Activated T-helper 2 cell treated with anti-CD3 and anti-CD28 coated beads, Interferon-gamma antibody, Interleukin-2, Interleukin-4, amounts not matched to agents 10 μg/mL and 5 μg/mL and 100 μg/mL, durations not matched to agents 14 hours and 24 hours and 36 hours (primary cell): ENCODE data around the gene DLGAP1. TPM values are rescaled to one million over a fixed set of nuclear protein-coding genes. Genes with fewer than 3 reads are reported as not detected.
A peak's percentile ranks its signal among the peaks of the same experiment; 100 is the strongest.

Source experiments
- DNase-seq: peaks from one replicate; pipeline ENCODE4 v3.0.0; 2021; ENCODE audit warnings: low spot score
- H3K27ac Mint-ChIP-seq: one replicate; pipeline ENCODE4 v1.8.0; 2021; ENCODE audit warnings: mixed read lengths
- H3K27me3 Mint-ChIP-seq: one replicate; pipeline ENCODE4 v1.8.0; 2021; ENCODE audit warnings: low read depth, mixed read lengths
- H3K36me3 Mint-ChIP-seq: one replicate; pipeline ENCODE4 v1.8.0; 2021; ENCODE audit warnings: low read depth, mixed read lengths
- H3K4me1 Mint-ChIP-seq: one replicate; pipeline ENCODE4 v1.8.0; 2021; ENCODE audit warnings: low read depth, mixed read lengths
- H3K4me3 Mint-ChIP-seq: one replicate; pipeline ENCODE4 v1.8.0; 2021; ENCODE audit warnings: low read depth, mild to moderate bottlenecking, moderate library complexity, mixed read lengths
- H3K9me3 Mint-ChIP-seq: one replicate; pipeline ENCODE4 v1.8.0; 2021; ENCODE audit warnings: mixed read lengths
- intact Hi-C: fragments of 100-400 bp; cut with micrococcal nuclease; formaldehyde crosslinking; loops from one replicate; pipeline ENCODE4 v1.15.1; 2023
- total RNA-seq: library from RNA; stranded (reverse); gene quantifications from 2 replicates; pipeline ENCODE4 v1.2.3, GENCODE V29; 2022

The DLGAP1 gene
- total RNA-seq, 1 donor from 2014 or later = not detected

DNA sequence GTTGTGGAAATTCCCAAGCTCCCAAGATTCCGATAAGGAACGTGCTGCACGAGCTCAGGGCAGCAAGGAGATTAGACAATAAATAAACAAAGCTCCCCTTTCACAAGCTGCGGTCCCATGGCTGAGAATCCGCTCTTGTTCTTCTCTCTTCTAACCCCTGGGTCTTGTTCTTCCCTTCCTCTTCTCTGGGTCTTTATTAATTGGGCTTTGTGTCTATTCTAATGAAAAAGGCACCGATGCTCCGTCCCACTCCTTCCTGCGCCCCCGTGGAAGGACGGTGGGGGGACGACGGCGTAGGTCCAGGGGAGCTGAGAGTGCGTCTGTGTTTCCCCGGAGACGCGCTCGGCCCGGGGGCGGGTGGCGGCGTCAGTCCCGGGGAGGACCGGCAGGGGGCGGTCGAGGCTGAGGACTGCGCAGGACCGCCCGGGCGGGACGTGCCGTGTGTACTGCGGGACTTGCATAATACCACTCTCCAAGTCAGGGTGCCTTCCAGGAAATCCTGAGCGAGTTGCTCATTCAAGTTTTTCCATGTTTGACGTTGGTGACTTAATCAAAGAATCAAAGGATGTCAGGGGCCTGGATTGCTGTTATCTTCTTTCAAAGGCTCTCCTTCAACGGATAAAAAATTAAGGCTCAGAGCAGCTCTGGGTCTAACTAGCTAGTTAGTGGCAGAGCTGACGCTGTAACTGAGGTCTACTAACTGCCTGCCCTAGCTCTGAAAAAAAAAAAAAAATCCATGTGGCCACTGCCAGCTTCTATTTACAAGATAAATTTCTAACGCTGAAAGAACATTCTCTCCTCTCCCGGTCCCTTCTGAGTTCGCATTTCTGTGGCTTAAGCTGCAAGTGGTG is 683.8 kb downstream of the DLGAP1 start:
- DNase-seq = peak; percentile 75

DNA sequence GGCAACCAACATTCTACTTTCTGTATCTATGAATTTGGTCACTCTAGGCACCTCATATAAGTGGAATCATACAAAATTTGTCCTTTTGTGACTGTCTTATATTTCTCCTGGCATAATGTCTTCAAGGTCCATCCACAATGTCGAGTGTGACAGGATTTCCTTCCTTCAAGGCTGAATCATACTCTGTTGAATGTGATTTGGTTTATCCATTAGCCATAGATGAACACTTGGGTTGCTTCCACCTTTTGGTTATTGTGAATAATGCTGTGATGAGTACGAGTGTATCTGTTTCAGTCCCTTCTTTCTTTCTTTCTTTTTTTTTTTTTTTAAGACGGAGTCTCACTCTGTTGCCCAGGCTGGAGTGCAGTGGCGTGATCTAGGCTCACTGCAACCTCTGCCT is 693.8 kb downstream of the DLGAP1 start:
- no peak for DNase-seq
- intact Hi-C loops = no loop called here
- H3K9me3 Mint-ChIP-seq = no peaks in the 10 kb centered on the region
- H3K27me3 Mint-ChIP-seq = peaks cover 4% of the 10 kb centered on the region
- no peak overlapping the region for H3K27ac Mint-ChIP-seq
- H3K4me1 Mint-ChIP-seq = no peaks in the 10 kb centered on the region
- H3K36me3 Mint-ChIP-seq = no peaks in the 10 kb centered on the region
- H3K4me3 Mint-ChIP-seq = no peak overlapping the region

More for the DNA sequence above, 683.8 kb downstream of the DLGAP1 start:
- intact Hi-C loops = loop anchor here (1.0 to 10.0 kb wide), 4 partner anchors 99 to 487 kb away; no protein-coding TSS in a partner anchor
- no peak overlapping the region for H3K27ac Mint-ChIP-seq
- H3K9me3 Mint-ChIP-seq = no peaks in the 10 kb centered on the region
- H3K27me3 Mint-ChIP-seq = peaks cover 28% of the 10 kb centered on the region
- no peaks in the 10 kb centered on the region for H3K36me3 Mint-ChIP-seq
- H3K4me1 Mint-ChIP-seq = peaks cover 6% of the 10 kb centered on the region
- H3K4me3 Mint-ChIP-seq = peak overlapping the region; percentile 57

DNA sequence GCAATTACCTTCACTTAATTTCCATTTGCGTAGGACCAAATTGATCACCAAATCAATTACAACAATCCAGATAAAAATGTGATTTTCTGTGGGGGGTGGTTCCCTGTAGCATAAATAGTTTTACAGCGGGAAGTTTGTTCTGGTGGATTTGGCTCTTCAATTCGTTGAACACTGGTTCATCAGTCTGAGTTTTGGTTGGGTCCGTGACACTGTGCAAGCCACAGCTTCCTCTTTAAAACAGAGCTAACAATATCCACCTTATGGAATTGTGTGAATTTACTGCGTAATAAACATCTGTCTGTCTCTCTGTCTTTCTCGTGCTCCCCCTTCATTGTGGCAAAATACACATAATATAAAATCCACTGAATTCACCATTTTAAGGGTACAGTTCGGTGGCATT is 694.4 kb downstream of the DLGAP1 start:
- Mint-ChIP-seq H3K4me1 (no peaks in the 10 kb centered on the region), H3K4me3 (no peak overlapping the region), H3K27ac (no peak overlapping the region), H3K36me3 (no peaks in the 10 kb centered on the region), H3K9me3 (no peaks in the 10 kb centered on the region), H3K27me3 (no peaks in the 10 kb centered on the region)
- no peak for DNase-seq
- intact Hi-C loops = no loop called here

DNA sequence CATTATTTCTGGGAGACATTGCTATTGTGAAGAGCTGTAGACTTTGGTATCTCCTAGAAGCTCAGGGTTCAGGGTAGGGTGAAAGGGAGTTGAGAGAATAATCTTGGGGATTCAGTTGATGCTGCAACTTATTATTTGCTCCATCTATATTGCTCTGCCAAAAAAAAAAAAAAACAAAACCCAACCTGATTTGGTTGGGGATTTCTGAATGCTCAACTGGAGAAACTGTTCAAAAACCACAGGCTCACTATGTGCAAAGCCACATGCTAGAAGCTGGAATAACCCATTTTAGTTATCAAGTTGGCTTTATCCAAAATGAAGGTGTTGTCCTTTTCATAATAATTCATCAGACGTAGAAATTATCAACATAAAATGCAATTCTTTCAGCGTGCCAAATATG is 696.0 kb downstream of the DLGAP1 start:
- no peaks in the 10 kb centered on the region for H3K36me3 Mint-ChIP-seq
- no peak for DNase-seq
- H3K27me3 Mint-ChIP-seq = no peaks in the 10 kb centered on the region
- intact Hi-C loops = no loop called here
- no peak overlapping the region for H3K4me3 Mint-ChIP-seq
- H3K27ac Mint-ChIP-seq = no peak overlapping the region
- H3K9me3 Mint-ChIP-seq = no peaks in the 10 kb centered on the region
- no peaks in the 10 kb centered on the region for H3K4me1 Mint-ChIP-seq

DNA sequence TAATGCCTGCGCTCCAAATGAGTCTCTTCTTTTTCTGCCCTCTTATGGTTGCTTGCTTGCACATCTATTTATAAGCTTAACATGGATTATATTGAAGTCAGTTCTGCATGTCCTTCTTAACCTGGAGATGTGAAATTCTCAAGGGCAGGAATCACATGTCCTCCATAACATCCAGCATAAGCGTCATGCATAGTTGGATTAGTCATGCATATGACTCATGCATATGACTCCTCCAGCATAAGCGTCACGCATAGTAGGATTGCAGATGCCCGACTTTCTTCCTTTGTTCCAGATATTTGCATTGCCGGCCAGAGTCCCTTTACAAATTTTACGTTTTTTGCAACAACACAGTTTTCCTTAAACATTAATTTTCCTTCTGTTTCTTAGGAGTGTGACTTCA is 696.6 kb downstream of the DLGAP1 start:
- DNase-seq = no peak
- no peak overlapping the region for H3K27ac Mint-ChIP-seq
- intact Hi-C loops = no loop called here
- H3K4me3 Mint-ChIP-seq = no peak overlapping the region
- no peaks in the 10 kb centered on the region for H3K36me3 Mint-ChIP-seq
- no peaks in the 10 kb centered on the region for H3K27me3 Mint-ChIP-seq
- no peaks in the 10 kb centered on the region for H3K9me3 Mint-ChIP-seq
- H3K4me1 Mint-ChIP-seq = no peaks in the 10 kb centered on the region

DNA sequence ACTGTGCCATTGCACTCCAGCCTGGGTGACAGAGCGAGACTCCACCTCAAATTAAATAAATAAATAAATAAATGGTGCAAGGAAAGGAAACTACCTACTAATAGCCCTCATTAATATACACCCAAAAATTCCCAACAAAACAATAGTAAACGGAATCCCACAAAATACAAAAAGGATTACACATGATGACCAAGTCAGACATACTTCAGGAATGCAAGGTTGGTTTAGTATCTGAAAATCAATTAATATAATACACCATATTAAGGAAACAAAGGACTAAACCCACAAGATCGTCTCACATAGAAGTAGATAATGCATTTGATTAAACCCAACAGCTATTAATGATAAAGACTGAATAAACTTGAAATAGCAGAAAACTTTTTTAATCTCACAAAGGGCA is 697.7 kb downstream of the DLGAP1 start:
- Mint-ChIP-seq H3K27me3 (no peaks in the 10 kb centered on the region), H3K4me3 (no peak overlapping the region), H3K27ac (no peak overlapping the region), H3K9me3 (no peaks in the 10 kb centered on the region), H3K36me3 (no peaks in the 10 kb centered on the region), H3K4me1 (no peaks in the 10 kb centered on the region)
- DNase-seq = no peak
- intact Hi-C loops = no loop called here

DNA sequence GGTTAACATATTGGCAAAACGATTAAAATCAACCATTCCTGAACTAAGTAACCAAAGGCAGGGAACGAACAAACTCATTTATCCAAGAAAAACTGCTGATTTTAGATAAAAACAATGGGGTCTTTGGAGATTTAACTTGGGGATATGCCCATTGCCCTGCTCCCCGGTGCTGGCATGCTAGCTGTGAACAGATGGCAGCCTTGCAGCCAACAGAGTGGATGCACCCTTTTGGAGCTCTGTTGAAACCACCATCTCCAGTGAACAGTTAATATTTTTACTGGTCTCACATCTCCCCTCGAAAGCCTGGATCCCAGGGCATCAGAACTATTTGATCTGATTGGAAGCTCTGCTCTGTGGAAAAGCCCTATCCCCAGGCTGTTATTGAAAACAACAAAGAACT is 702.0 kb downstream of the DLGAP1 start:
- Mint-ChIP-seq H3K27ac (no peak overlapping the region), H3K4me1 (no peaks in the 10 kb centered on the region), H3K36me3 (no peaks in the 10 kb centered on the region), H3K27me3 (no peaks in the 10 kb centered on the region), H3K9me3 (no peaks in the 10 kb centered on the region), H3K4me3 (no peak overlapping the region)
- intact Hi-C loops = no loop called here
- no peak for DNase-seq

DNA sequence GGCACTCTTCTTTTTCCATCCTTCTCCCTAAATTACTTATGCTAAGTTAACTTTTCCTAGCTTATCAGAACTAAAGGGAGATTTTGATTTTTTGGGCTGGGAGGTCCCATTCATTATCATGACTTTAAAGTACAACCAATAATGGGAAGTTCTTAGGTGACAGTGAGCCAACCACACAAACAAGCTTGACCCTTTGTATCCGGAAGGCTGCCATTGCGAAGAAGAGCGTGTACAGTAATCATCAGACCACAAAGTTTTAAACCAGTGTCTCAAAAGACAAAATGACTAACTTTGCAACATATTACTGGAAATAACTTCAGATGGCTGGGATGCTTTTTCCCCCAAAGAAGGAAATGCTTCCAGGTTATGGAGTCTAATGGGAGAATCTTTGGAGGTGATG is 707.0 kb downstream of the DLGAP1 start:
- Mint-ChIP-seq H3K36me3 (no peaks in the 10 kb centered on the region), H3K4me1 (no peaks in the 10 kb centered on the region), H3K27ac (no peak overlapping the region), H3K4me3 (no peak overlapping the region), H3K27me3 (no peaks in the 10 kb centered on the region), H3K9me3 (no peaks in the 10 kb centered on the region)
- no peak for DNase-seq
- intact Hi-C loops = no loop called here

DNA sequence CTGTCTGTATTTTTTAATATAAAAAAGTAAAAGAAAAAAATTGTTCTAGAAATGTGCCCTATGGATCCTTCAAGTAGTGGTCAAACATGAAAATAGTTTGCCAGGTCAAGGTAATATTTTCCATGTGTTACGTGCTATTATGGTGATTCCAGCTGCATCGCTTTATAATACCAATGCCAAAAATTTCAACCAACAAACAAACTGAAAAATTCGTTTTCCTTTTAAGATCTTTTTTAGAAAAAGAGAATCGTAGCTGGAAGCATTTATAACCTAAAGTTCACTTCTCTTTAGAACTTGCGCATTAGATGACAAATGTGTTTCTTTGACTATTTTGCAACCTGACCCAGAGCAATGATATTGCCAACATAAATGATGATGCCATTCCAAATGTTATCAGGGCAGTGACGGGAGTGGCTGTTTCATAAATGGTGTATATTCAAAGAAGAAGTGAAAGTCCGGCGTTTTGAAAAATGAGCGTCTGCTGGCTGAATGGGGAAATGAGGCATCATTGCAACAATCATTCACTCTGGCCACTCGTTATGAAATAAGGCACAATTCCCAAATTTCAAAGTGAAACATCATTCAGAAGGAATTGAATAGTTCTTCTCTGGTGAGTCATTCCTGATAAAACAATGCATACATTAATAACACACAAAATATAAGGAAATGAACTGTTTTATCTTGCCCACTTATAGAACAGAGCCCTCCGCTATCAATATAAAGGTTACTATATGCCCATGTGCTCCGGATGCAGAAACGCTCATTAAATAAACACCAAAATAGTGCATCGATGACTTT is 707.7 kb downstream of the DLGAP1 start:
- Mint-ChIP-seq H3K4me3 (no peak overlapping the region), H3K27me3 (no peaks in the 10 kb centered on the region), H3K36me3 (no peaks in the 10 kb centered on the region), H3K4me1 (no peaks in the 10 kb centered on the region), H3K27ac (no peak overlapping the region), H3K9me3 (no peaks in the 10 kb centered on the region)
- intact Hi-C loops = no loop called here
- no peak for DNase-seq

DNA sequence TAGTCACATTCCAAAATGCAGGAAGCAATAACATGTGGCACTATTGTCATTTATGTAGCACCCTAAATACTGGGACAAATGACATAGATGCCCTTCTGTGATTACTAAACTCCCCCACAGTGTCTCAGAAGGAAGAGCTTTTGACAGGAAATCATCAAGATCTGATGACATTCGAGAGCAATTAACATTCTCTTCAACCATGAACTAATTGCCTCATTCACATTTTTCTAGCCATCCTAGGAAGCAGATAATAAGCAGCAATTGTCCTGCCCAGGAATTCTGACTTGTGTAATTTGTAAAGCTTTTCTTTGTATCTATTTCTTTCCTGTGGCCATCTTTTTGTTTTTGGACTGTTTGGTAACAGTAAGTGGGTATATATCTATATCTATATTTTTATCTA is 712.6 kb downstream of the DLGAP1 start:
- no peak overlapping the region for H3K27ac Mint-ChIP-seq
- intact Hi-C loops = no loop called here
- DNase-seq = no peak
- peaks cover 9% of the 10 kb centered on the region for H3K9me3 Mint-ChIP-seq
- H3K27me3 Mint-ChIP-seq = no peaks in the 10 kb centered on the region
- H3K4me1 Mint-ChIP-seq = no peaks in the 10 kb centered on the region
- H3K4me3 Mint-ChIP-seq = no peak overlapping the region
- no peaks in the 10 kb centered on the region for H3K36me3 Mint-ChIP-seq

DNA sequence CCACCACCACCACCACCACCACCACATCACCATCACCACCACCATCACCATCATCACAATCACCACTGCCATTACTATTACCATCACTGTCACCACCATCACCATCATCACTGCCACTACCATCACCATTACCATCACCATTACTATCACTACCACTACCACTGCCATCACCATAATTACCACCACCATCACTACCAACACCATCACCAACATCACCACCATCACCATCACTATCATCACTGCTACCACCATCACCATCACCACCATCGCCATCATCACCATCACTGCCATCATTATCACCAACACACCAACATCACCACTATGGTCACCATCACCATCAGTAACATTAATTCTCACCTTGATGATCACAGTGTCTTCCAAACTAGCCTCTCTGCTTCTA is 713.8 kb downstream of the DLGAP1 start:
- peaks cover 9% of the 10 kb centered on the region for H3K9me3 Mint-ChIP-seq
- intact Hi-C loops = no loop called here
- no peaks in the 10 kb centered on the region for H3K36me3 Mint-ChIP-seq
- no peaks in the 10 kb centered on the region for H3K4me1 Mint-ChIP-seq
- H3K4me3 Mint-ChIP-seq = no peak overlapping the region
- no peak overlapping the region for H3K27ac Mint-ChIP-seq
- no peaks in the 10 kb centered on the region for H3K27me3 Mint-ChIP-seq
- no peak for DNase-seq

DNA sequence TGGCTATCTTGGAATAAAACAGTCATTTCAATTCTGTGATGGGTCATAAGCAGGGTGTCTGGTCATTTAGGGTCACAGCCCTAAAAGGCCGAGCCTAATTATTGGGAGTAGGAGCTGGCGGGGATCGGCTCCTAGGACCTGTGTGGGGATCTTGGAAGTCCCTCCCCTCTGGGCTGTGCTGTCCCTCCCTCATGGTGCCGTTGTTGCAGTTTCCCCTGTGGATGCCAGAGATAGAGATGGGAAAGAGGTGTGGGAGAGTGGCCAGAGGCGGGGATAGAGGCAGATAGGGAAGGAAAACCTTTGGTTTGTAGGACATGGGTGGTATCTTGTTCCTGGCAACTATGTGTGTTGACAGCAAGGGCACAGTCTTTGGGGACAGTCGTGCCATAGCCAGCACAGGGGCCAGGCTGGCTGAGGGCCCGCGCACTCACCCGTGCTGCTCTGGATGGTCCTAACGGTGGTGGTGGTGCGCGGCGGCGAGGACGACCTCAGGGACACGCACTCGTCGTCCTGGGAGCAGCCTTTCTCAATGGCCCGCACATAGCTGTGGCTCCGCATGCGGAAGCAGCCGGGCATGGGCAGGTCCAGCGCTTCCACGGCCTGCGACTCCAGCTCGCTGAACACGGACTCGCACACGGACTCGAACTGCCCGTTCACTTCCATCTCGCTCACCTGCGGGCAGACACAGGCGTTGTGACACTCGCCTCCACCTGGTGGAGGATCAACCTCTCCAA is 726.2 kb downstream of the DLGAP1 start:
- Mint-ChIP-seq H3K27ac (no peak overlapping the region), H3K9me3 (no peaks in the 10 kb centered on the region), H3K4me3 (no peak overlapping the region), H3K27me3 (peaks cover 9% of the 10 kb centered on the region), H3K4me1 (no peaks in the 10 kb centered on the region), H3K36me3 (no peaks in the 10 kb centered on the region)
- no peak for DNase-seq
- intact Hi-C loops = no loop called here

DNA sequence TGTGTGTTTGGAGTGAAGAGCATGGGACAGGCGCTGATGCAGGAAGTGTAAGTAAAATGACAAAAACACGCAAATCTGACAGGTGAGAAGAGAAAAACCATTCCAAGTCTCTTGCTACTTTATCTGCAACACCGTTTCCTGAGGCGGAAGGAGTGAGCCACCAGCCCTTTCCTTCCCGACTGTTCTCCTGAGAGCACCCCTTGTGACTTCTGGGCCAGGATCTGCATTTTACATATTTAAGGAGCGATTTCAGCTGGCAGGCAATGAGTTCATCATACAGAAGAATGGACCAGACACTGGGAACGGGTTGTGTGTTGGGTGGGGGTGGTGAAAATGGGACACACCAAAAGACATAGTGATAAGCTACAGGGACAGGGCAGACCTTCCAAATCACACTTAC is 727.8 kb downstream of the DLGAP1 start:
- Mint-ChIP-seq H3K4me3 (no peak overlapping the region), H3K27me3 (peaks cover 14% of the 10 kb centered on the region), H3K27ac (no peak overlapping the region), H3K36me3 (no peaks in the 10 kb centered on the region), H3K9me3 (no peaks in the 10 kb centered on the region), H3K4me1 (no peaks in the 10 kb centered on the region)
- intact Hi-C loops = no loop called here
- DNase-seq = no peak
